GM21526 (cell line): ENCODE measurements around the gene MEMO1.
"Not testable (repeated sequence)": the region's sequence is repeated elsewhere in the genome, so short reads cannot be mapped to it uniquely, and the experiment has no call there.

Experiments
- ATAC-seq: cut with Tn5 transposase; IDR thresholded peaks from one replicate; pipeline ENCODE4 v1.9.1; 2021; ENCODE audit warnings: moderate library complexity; ENCODE audit not compliant: unreplicated experiment, low FRiP score

Gene MEMO1

GRCh38 chr2:31859959-31860358 is 150.8 kb downstream of the MEMO1 start:
- ATAC-seq = no peak

DNA sequence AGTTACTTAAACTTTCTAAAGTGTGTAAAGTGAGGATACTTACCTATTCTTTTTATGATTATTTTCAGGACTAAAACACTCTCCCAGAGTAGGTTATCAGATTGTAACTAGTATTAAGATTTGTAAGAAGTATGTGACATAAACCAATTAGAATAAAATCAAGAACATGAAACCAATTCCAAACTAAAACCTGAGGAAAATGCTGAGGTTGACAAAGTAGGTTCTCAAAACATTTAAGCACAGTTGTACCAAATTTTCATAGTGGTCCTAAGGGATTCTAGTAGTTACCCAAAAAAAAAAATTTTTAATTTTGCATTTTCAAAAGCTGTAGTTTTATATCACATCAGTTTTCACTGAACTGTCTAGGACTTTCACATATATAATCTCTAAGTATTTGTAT is 157.3 kb downstream of the MEMO1 start:
- no peak for ATAC-seq

GRCh38 chr2:31842150-31842549 is 168.7 kb downstream of the MEMO1 start:
- not testable (repeated sequence) for ATAC-seq

- no peak for ATAC-seq
These were observed 175.4 kb downstream of the MEMO1 start for GRCh38 chr2:31835450-31835849.

- ATAC-seq = no peak
These were observed 178.4 kb downstream of the MEMO1 start for GRCh38 chr2:31832363-31832762.

GRCh38 chr2:31831585-31831984 is 179.2 kb downstream of the MEMO1 start:
- ATAC-seq = no peak

DNA sequence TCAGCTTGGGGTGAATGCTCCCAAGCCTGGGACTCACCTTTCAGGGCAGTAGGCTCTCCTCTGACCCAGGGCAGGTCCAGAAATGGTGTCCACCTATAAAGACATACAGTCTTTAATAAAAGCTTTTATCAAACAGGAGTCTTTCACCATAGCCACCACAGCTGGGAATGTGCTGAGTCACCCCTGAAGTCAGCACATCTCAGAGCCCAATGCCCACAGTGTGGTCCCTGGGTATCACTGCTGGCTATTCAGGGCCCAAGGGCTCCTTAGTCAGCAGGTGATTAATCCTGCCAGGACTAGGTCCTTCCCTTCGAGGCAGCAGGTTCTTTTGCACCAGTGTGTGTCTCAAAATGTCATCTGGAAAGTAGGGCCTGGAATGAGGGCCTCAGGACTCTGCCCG is 181.9 kb downstream of the MEMO1 start:
- no peak for ATAC-seq

DNA sequence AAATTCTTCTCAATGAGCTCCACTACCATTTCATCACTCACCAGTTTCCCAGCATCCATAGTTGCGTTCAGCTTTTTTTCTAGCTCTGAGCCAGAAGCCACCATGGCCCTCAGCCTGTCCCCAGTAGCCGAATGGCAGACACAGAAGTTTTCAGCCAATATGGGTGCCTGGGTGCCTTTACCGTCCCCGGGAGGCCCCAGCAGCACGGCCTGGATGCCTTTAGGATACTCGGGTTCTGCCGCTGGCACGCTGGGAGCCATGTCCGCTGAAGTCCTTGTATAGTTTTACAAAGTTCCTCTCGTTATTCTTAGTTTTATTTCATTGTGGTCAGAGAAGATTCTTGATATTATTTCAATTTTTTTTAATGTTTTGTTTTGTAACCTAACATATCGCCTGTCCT is 187.2 kb downstream of the MEMO1 start:
- ATAC-seq = no peak

GRCh38 chr2:31822587-31822986 is 188.2 kb downstream of the MEMO1 start:
- ATAC-seq = no peak
